Gastroesophageal sphincter (tissue), 4 donors: ENCODE measurements around the gene BTRC. TPM values are rescaled to one million over a fixed set of nuclear protein-coding genes. Genes with fewer than 3 reads are reported as not detected.
A peak's percentile ranks its signal among the peaks of the same experiment; 100 is the strongest.
"Not testable (repeated sequence)": the region's sequence is repeated elsewhere in the genome, so short reads cannot be mapped to it uniquely, and the experiment has no call there.

Source experiments
- ATAC-seq: fragments of 150-250 bp; one replicate; pipeline ENCODE4 v1.9.1; 2016; ENCODE audit warnings: mild to moderate bottlenecking, moderate library complexity
- H3K27ac ChIP-seq, 4 donors: fragments of 200-600 bp; sonication (generic) in 3 of 4; 1 replicate in 3 of 4; 2 replicates in 1 of 4; pipeline ENCODE4 v1.5.1; 2016 to 2019
- H3K27me3 ChIP-seq: fragments of 200-600 bp; sonication (generic); one replicate; pipeline ENCODE4 v1.5.1; 2019
- H3K36me3 ChIP-seq, 2 donors: fragments of 200-600 bp; sonication (generic); one replicate each; pipeline ENCODE4 v1.5.1; 2019; ENCODE audit warnings: control low read depth in 1 of 2
- H3K4me1 ChIP-seq, 3 donors: fragments of 200-600 bp; sonication (generic); 1 replicate in 2 of 3; 2 replicates in 1 of 3; pipeline ENCODE4 v1.5.1; 2016 to 2019; ENCODE audit warnings: control low read depth in 2 of 3
- H3K4me3 ChIP-seq, 2 donors: fragments of 200-600 bp; sonication (generic); one replicate each; pipeline ENCODE4 v1.5.1; 2019; ENCODE audit warnings: mild to moderate bottlenecking in 1 of 2, moderate library complexity in 1 of 2
- H3K9me3 ChIP-seq, 3 donors: fragments of 200-600 bp; sonication (generic); one replicate each; pipeline ENCODE4 v1.5.1; 2017 to 2019; ENCODE audit warnings: control low read depth in 2 of 3
- EP300 ChIP-seq: sonication (generic); formaldehyde crosslinking; IDR thresholded peaks from one replicate; pipeline ENCODE4 v1.6.1; 2017; ENCODE audit warnings: antibody characterized with exemption, mild to moderate bottlenecking
- POLR2A ChIP-seq, 2 donors: fragments of 450-650 bp; IDR thresholded peaks; one replicate each; pipeline ENCODE4 v1.6.1; 2017; ENCODE audit warnings: antibody characterized with exemption in 2 of 2, mild to moderate bottlenecking in 2 of 2, moderate library complexity in 1 of 2
- POLR2AphosphoS5 ChIP-seq: sonication (generic); formaldehyde crosslinking; IDR thresholded peaks from one replicate; pipeline ENCODE4 v1.6.1; 2017; ENCODE audit warnings: antibody characterized with exemption
- WGBS, 2 donors: methylation state at CpG; one replicate each; pipeline ENCODE4 v1.1.5; 2018; ENCODE audit warnings: low coverage in 1 of 2; 5-methylcytosine and 5-hydroxymethylcytosine counted together
- total RNA-seq, 4 donors: library from RNA; depleted of rRNA; stranded (reverse); fragments of >200 nt; gene quantifications; one replicate each; pipeline ENCODE4 v1.1.0, GENCODE V29; 2016
- TF ChIP-seq, protein P1 (sequence below), 4 experiments: fragments of 200-600 bp in 2 of 4; fragments of 450-650 bp in 2 of 4; sonication (generic) in 1 of 4; IDR thresholded peaks; one replicate each; pipeline ENCODE4 v1.5.1; 2017 to 2019; ENCODE audit warnings: antibody characterized with exemption in 4 of 4, mild to moderate bottlenecking in 2 of 4, moderate library complexity in 2 of 4

Gene BTRC
- total RNA-seq, 4 donors from 2014 or later: 9.0 to 15.6 (median 14.1) TPM

DNA sequence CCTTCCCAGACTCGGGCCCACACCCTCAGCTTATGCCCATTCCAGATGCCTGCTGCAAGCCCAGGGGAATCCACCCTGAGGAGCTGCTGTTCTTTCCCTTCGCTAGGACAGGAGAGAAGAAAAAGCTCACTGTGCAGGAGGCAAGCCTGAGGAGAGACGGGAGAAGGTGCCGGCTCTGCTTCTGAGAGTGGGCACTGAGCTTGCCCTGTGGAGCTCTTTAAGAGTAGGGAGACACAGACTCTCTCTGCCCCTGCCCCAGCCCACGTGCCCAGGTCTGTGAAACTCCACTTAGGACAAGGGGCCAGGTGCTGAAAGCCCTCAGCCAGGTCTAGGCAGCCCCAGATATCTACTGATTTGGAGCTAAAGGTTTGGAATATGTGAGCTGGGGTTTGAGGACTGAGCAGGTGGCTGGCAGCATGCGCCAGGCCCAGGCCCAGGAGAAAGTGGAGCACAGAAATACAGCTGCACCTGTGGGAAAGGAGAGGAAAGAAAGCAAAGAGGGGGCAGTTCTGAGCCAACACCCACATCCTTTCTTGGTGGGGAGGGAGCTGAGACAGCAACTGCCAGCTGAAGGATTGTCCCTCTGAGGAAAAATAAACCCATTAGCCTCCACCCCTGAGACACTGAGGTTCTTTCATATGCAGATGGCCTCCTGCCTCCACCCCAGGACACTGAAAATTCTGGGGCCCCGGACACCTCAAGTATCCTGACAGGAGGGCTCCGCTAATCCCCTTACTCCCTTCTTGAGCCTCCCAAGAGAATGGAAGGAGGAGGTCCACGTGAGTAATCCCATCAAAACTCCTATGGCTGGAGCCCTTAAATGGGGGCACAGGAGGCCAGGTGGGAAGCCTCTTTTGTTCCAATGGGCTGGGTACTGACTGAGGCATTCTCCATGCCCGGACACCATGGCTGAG, 226.8 kb downstream of the BTRC start:
- H3K27ac ChIP-seq: no peak overlapping the region
- H3K36me3 ChIP-seq: peaks cover 0 to 92% of the 10 kb centered on the region in 2 donors
- WGBS, 2 donors: 66% methylated on average over 4 of the region's 10 CpGs; no CpG with 5 or more reads in 1 of the 2 donors
- TF ChIP-seq POLR2AphosphoS5: no peak
- no peak for TF ChIP-seq EP300
- TF ChIP-seq, protein P1, sequence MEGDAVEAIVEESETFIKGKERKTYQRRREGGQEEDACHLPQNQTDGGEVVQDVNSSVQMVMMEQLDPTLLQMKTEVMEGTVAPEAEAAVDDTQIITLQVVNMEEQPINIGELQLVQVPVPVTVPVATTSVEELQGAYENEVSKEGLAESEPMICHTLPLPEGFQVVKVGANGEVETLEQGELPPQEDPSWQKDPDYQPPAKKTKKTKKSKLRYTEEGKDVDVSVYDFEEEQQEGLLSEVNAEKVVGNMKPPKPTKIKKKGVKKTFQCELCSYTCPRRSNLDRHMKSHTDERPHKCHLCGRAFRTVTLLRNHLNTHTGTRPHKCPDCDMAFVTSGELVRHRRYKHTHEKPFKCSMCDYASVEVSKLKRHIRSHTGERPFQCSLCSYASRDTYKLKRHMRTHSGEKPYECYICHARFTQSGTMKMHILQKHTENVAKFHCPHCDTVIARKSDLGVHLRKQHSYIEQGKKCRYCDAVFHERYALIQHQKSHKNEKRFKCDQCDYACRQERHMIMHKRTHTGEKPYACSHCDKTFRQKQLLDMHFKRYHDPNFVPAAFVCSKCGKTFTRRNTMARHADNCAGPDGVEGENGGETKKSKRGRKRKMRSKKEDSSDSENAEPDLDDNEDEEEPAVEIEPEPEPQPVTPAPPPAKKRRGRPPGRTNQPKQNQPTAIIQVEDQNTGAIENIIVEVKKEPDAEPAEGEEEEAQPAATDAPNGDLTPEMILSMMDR (IDR thresholded peaks at IDR 0.05): no peak
- no peak for TF ChIP-seq POLR2A (IDR thresholded peaks at IDR 0.05)
- H3K27me3 ChIP-seq: no peaks in the 10 kb centered on the region
- H3K4me3 ChIP-seq: no peak overlapping the region
- no peaks in the 10 kb centered on the region for H3K9me3 ChIP-seq
- no peak for ATAC-seq
- peaks cover 0 to 4% (median 0%) of the 10 kb centered on the region in 3 donors for H3K4me1 ChIP-seq

DNA sequence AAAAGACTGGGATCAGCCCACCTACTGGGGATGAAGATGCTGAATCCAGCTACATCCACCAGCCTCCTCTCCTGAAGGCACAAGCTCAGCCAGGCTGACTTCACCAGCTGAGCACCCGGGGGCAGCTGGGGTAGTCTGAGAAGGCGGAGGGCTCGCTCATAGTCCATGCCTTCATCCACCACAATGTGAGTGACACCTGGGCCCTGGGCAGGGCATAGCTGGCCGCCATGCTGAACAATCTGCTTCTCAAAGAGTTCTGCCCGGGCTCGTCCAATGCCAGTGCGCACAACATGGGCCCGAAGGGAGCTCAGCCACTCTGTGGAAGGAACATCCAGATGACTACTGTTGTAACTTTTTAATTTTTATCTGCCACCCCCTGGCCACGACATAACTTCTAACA, 231.9 kb downstream of the BTRC start:
- ATAC-seq: no peak
- 80 to 84% methylated on average over 1 to 2 of the region's 9 CpGs for WGBS, 2 donors
- no peak overlapping the region for H3K4me3 ChIP-seq
- H3K27ac ChIP-seq: no peak overlapping the region
- peaks cover 0 to 30% (median 18%) of the 10 kb centered on the region in 3 donors for H3K4me1 ChIP-seq
- TF ChIP-seq POLR2AphosphoS5 (no peak), EP300 (no peak), POLR2A (IDR thresholded peaks at IDR 0.05) (no peak)
- TF ChIP-seq, protein P1 (IDR thresholded peaks at IDR 0.05): no peak
- no peaks in the 10 kb centered on the region for H3K9me3 ChIP-seq
- peaks cover 0 to 53% of the 10 kb centered on the region in 2 donors for H3K36me3 ChIP-seq
- no peaks in the 10 kb centered on the region for H3K27me3 ChIP-seq

DNA sequence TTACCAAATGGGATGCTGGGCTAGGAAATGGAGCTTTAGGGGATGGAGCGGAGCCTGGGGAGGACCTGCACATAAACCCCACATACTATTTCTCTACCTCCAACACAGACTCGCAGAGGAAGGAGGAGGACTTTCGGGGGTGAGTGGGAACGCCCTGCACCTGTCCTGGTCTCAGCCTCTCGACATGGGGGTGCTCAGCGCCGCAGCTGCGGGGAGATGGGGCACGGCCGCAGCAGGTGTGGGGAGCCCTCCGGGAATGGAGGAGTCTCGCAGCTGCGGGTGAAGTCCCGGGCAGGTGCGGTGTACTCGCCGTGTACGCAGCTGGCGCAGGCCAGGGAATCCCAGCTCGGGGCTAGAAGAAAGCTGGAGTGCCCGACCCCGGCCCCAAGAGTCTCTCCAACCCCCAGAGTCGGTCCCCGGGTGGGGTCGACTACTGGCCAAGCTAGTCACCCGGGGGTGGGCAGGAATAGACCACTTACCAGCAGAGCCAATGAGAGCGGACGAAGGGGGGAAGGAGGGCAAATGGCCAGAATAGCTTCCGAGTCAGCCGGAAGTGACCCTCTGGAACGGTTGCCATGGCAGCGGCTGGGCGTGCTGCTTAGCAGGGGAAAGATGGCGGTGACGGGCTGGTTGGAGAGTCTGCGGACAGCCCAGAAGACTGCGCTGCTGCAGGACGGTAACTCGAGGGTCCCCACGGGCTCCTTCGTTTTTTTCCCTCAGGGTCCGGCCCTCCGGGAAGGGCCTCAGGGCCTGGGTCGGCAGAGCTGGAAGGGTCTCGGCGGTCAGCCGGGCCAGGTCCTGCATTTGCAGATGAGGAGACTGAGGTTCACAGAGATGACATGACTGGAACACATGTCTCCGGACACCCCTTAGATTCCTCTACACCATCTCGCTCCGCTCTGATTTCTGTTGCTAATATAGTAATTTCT, 234.0 kb downstream of the BTRC start, which contains the start of the genes DPCD and POLL:
Gene DPCD (plus strand): TSS at position 597 of the 929 bp plus-strand sequence. CDS start 16 bp downstream, at position 613.
Gene POLL (minus strand): TSS at position 533 of the 929 bp plus-strand sequence. CDS start 897 bp downstream, outside the sequence.
- Histone ChIP-seq H3K36me3 (peaks cover 0 to 32% of the 10 kb centered on the region in 2 donors), H3K4me3 (peak within 1 kb of the TSS; percentile 82 to 95), H3K4me1 (peaks cover 0 to 30% (median 18%) of the 10 kb centered on the region in 3 donors), H3K27me3 (no peaks in the 10 kb centered on the region), H3K9me3 (no peaks in the 10 kb centered on the region), H3K27ac (peak within 1 kb of the TSS in 3 of 4 donors; percentile 78 to 85 (median 83))
- WGBS, 2 donors: 0 to 1% methylated on average over 13 to 16 of the region's 50 CpGs
- TF ChIP-seq EP300: no peak
- TF ChIP-seq POLR2A (IDR thresholded peaks at IDR 0.05): peak in 1 of 2 donors; percentile 22
- peak; percentile 51 for TF ChIP-seq POLR2AphosphoS5
- peak; percentile 95 for ATAC-seq

DNA sequence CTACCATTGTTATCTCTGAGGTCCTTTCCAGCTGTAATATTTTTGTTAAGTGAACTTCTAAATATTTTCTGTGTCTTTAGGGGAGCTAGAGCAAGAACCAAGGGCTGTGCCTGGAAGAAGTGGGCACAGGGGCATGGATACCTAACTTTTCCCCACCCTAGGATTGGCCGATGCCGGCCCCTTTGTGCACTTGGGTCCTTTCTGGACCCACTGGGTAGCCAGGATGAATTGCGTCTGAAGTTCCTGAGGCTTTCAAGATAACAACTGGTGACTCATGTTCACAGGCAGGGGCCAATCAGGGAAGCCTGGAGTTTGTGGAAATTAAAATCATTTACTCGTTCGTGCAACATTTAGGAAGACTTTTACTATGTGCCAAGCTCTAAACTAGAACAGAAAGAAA, 234.9 kb downstream of the BTRC start:
- no peak for ATAC-seq
- WGBS, 2 donors: 54% methylated on average over 3 of the region's 5 CpGs; no CpG with 5 or more reads in 1 of the 2 donors
- peaks cover 0 to 30% (median 18%) of the 10 kb centered on the region in 3 donors for H3K4me1 ChIP-seq
- H3K27ac ChIP-seq: no peak overlapping the region
- H3K9me3 ChIP-seq: no peaks in the 10 kb centered on the region
- H3K36me3 ChIP-seq: peaks cover 0 to 23% of the 10 kb centered on the region in 2 donors
- TF ChIP-seq POLR2AphosphoS5: no peak
- TF ChIP-seq POLR2A (IDR thresholded peaks at IDR 0.05): no peak
- no peak for TF ChIP-seq EP300
- TF ChIP-seq, protein P1 (IDR thresholded peaks at IDR 0.05): no peak
- peak overlapping the region; percentile 82 to 95 for H3K4me3 ChIP-seq
- no peaks in the 10 kb centered on the region for H3K27me3 ChIP-seq

DNA sequence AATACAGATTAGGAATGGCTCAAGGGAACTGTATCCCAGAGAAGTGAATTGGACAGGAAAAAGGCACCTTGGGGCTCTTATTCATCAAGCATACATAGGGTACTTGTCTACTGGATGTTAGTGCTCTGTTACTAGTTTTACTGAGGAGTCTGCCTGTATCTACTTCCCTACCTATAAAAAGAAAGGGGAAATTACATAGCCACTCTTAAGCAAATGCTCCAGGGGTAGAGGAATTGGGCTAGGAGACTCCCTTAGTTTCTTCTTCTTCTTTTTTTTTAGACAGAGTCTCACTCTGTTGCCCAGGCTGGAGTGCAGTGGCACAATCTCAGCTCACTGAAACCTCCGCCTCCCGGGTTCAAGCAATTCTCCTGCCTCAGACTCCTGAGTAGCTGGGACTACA, 239.4 kb downstream of the BTRC start:
- not testable (repeated sequence) for H3K9me3 ChIP-seq, H3K4me3 ChIP-seq, H3K27ac ChIP-seq, H3K4me1 ChIP-seq, H3K36me3 ChIP-seq, ATAC-seq, H3K27me3 ChIP-seq
- WGBS, 2 donors: 47 to 88% methylated on average over 2 of the region's 2 CpGs
